MG63 (cell line): ENCODE measurements around the gene CCT8. TPM values are rescaled to one million over a fixed set of nuclear protein-coding genes. Genes with fewer than 3 reads are reported as not detected.

ENCODE experiments used
- DNase-seq: peaks from one replicate; pipeline ENCODE4 v3.0.0-alpha.2; 2020
- H3K27me3 ChIP-seq: fragments of 250-450 bp; sonication (Bioruptor Pico); 2 replicates; pipeline ENCODE4 v1.5.1; 2020; ENCODE audit warnings: mild to moderate bottlenecking, moderate library complexity
- H3K36me3 ChIP-seq: fragments of 250-450 bp; sonication (Bioruptor Pico); 2 replicates; pipeline ENCODE4 v1.5.1; 2020; ENCODE audit warnings: mild to moderate bottlenecking, moderate library complexity
- H3K4me3 ChIP-seq: fragments of 250-450 bp; sonication (Bioruptor Pico); 2 replicates; pipeline ENCODE4 v1.5.1; 2020; ENCODE audit warnings: mild to moderate bottlenecking, moderate library complexity
- H3K9me3 ChIP-seq: fragments of 250-450 bp; sonication (Bioruptor Pico); 2 replicates; pipeline ENCODE4 v1.5.1; 2020; ENCODE audit warnings: mild to moderate bottlenecking, moderate library complexity
- total RNA-seq: library from RNA; depleted of rRNA; stranded (reverse); fragments of >200 nt; shearing (Covaris generic); gene quantifications from 2 replicates; pipeline ENCODE4 v1.2.3, GENCODE V29; 2014; ENCODE audit warnings: low replicate concordance; rRNA removed

The CCT8 gene
- total RNA-seq: 312 and 373 TPM in 2 replicates

GRCh38 chr21:29073222-29074006 lies at the start of gene CCT8:
Gene CCT8 (minus strand): TSS chr21:29073648. CDS start chr21:29073590, 58 bp downstream.
- Histone ChIP-seq H3K4me3 (peak within 1 kb of the TSS; percentile 96), H3K27me3 (no peaks in the 10 kb centered on the region), H3K36me3 (peaks cover 44% of the 10 kb centered on the region), H3K9me3 (no peaks in the 10 kb centered on the region; the same call in 1 of the 2 replicates)
- DNase-seq: peak; percentile 100

- Histone ChIP-seq H3K4me3 (no peak overlapping the region), H3K9me3 (peaks cover 2% of the 10 kb centered on the region; the same call in 1 of the 2 replicates), H3K36me3 (no peaks in the 10 kb centered on the region), H3K27me3 (no peaks in the 10 kb centered on the region)
- DNase-seq: no peak
These were observed 48.3 kb upstream of the CCT8 start for GRCh38 chr21:29121759-29122158.

- Histone ChIP-seq H3K27me3 (no peaks in the 10 kb centered on the region), H3K9me3 (no peaks in the 10 kb centered on the region), H3K4me3 (no peak overlapping the region), H3K36me3 (no peaks in the 10 kb centered on the region)
- DNase-seq: no peak
These were observed 44.0 kb upstream of the CCT8 start for GRCh38 chr21:29117372-29117955.

- no peaks in the 10 kb centered on the region for H3K27me3 ChIP-seq
- H3K4me3 ChIP-seq: no peak overlapping the region
- no peak for DNase-seq
- H3K36me3 ChIP-seq: no peaks in the 10 kb centered on the region
- H3K9me3 ChIP-seq: no peaks in the 10 kb centered on the region
These were observed 42.5 kb upstream of the CCT8 start for GRCh38 chr21:29115899-29116298.

GRCh38 chr21:29114765-29115500 lies 41.5 kb upstream of the CCT8 start:
- H3K36me3 ChIP-seq: no peaks in the 10 kb centered on the region
- peak; percentile 85 for DNase-seq
- no peak overlapping the region for H3K4me3 ChIP-seq
- no peaks in the 10 kb centered on the region for H3K9me3 ChIP-seq
- H3K27me3 ChIP-seq: no peaks in the 10 kb centered on the region

GRCh38 chr21:29105218-29105617 lies 31.8 kb upstream of the CCT8 start:
- Histone ChIP-seq H3K4me3 (no peak overlapping the region), H3K36me3 (no peaks in the 10 kb centered on the region), H3K27me3 (no peaks in the 10 kb centered on the region), H3K9me3 (no peaks in the 10 kb centered on the region)
- DNase-seq: peak; percentile 22

GRCh38 chr21:29104239-29104708 lies 30.8 kb upstream of the CCT8 start:
- Histone ChIP-seq H3K27me3 (no peaks in the 10 kb centered on the region), H3K9me3 (no peaks in the 10 kb centered on the region), H3K36me3 (no peaks in the 10 kb centered on the region), H3K4me3 (no peak overlapping the region)
- DNase-seq: no peak

GRCh38 chr21:29102791-29103257 lies 29.4 kb upstream of the CCT8 start:
- Histone ChIP-seq H3K9me3 (no peaks in the 10 kb centered on the region), H3K4me3 (no peak overlapping the region), H3K27me3 (no peaks in the 10 kb centered on the region), H3K36me3 (no peaks in the 10 kb centered on the region)
- DNase-seq: peak; percentile 86

GRCh38 chr21:29098156-29098555 lies 24.7 kb upstream of the CCT8 start:
- H3K9me3 ChIP-seq: no peaks in the 10 kb centered on the region
- no peak overlapping the region for H3K4me3 ChIP-seq
- H3K36me3 ChIP-seq: no peaks in the 10 kb centered on the region
- no peak for DNase-seq
- no peaks in the 10 kb centered on the region for H3K27me3 ChIP-seq

GRCh38 chr21:29096218-29097015 lies 23.0 kb upstream of the CCT8 start:
- DNase-seq: no peak

GRCh38 chr21:29092102-29092959 lies 18.9 kb upstream of the CCT8 start:
- peak; percentile 24 for DNase-seq
- H3K27me3 ChIP-seq: no peaks in the 10 kb centered on the region
- no peak overlapping the region for H3K4me3 ChIP-seq
- no peaks in the 10 kb centered on the region for H3K36me3 ChIP-seq
- H3K9me3 ChIP-seq: no peaks in the 10 kb centered on the region

More at GRCh38 chr21:29096218-29097015, 23.0 kb upstream of the CCT8 start:
- Histone ChIP-seq H3K9me3 (no peaks in the 10 kb centered on the region), H3K27me3 (no peaks in the 10 kb centered on the region), H3K4me3 (no peak overlapping the region), H3K36me3 (no peaks in the 10 kb centered on the region)

- Histone ChIP-seq H3K4me3 (no peak overlapping the region), H3K9me3 (no peaks in the 10 kb centered on the region), H3K27me3 (no peaks in the 10 kb centered on the region), H3K36me3 (no peaks in the 10 kb centered on the region)
- no peak for DNase-seq
These were observed 17.6 kb upstream of the CCT8 start for GRCh38 chr21:29091033-29091432.

GRCh38 chr21:29085106-29085752 lies 11.8 kb upstream of the CCT8 start:
- DNase-seq: no peak
- Histone ChIP-seq H3K27me3 (no peaks in the 10 kb centered on the region), H3K36me3 (no peaks in the 10 kb centered on the region), H3K4me3 (no peak overlapping the region), H3K9me3 (no peaks in the 10 kb centered on the region; the same call in 1 of the 2 replicates)

- Histone ChIP-seq H3K27me3 (no peaks in the 10 kb centered on the region), H3K9me3 (no peaks in the 10 kb centered on the region; the same call in 1 of the 2 replicates), H3K4me3 (no peak overlapping the region), H3K36me3 (no peaks in the 10 kb centered on the region)
- no peak for DNase-seq
These were observed 10.9 kb upstream of the CCT8 start for GRCh38 chr21:29084372-29084771.

- H3K4me3 ChIP-seq: no peak overlapping the region
- H3K36me3 ChIP-seq: no peaks in the 10 kb centered on the region
- no peaks in the 10 kb centered on the region for H3K27me3 ChIP-seq
- no peaks in the 10 kb centered on the region; the same call in 1 of the 2 replicates for H3K9me3 ChIP-seq
- DNase-seq: no peak
These were observed 9.9 kb upstream of the CCT8 start for GRCh38 chr21:29083306-29083705.
